ENCODE measurements around the gene LRRTM2.

LRRTM2 gene

DNA sequence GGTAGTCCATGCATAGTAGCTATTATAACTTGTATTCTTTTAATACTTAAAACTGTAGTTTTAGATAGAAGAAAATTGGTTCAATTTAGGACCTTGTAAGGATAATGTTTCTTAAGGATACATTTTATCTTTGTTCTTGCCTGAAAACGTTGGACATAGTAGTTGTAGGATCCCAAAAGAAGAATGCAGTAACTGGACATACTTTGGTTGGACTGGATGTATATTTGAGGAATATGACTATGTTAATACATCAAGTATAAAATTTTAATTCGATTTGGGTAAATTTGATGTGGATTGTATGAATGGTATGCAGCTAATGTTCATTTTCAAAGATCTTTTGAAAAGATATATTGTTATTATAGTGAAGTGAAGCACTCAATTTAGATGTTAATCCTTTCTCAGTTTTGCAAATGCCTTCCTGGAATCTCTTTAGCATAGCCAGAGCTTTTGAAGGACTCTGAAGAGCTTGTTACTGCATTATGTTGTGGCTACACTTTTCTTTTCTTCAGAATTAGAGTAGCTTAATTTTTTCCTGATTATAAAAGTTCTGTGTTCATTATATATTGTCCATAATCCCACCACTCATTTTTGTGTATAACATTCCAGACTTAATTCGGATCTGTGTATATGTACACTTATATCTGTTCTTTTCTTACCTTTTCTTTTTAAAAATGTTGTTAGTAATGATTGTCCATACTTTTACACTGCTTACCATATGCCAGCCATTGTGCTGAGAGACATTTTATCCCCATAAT, 41.2 kb downstream of the LRRTM2 start:
- no peak for DNase-seq

DNA sequence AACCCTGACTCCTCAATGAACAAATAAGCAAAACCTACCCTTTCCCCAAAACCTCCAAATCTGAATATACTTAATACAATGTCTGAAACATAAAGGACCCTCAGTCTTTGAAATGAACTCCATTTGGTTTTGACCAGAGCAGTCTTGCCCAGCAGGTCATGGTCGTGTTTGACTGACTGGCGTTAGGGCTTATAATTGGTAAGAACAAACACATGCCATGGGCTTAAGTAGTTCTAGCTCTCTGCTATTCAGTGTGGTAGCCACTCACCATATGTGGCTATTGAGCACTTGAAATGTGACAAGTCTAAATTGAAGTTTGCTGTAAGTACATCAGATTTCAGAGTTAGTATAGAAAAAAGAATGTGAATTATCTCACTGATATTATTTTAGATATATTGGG, 42.1 kb downstream of the LRRTM2 start:
- no peak for DNase-seq

DNA sequence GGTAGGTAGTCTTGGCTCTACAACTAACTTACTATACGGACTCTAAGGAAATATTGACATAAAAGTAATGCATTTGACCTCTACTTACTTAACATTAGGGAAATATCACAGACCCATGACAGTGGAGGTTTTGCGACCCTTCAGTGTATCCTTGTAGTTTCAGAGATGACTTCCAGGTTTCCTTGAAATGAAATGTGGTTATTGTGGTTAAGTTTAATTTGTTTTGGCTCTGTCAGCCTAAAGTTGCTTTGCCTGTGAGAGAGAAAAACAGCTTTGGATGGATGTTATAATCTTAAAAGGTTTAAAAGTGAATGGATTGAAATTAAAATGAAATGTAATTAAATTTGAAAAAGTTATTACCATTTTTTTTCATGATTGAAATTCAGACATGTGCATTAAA, 42.9 kb downstream of the LRRTM2 start:
- no peak for DNase-seq

GRCh38 chr5:138831703-138832102, 43.4 kb downstream of the LRRTM2 start:
- DNase-seq: no peak

GRCh38 chr5:138829341-138829740, 45.8 kb downstream of the LRRTM2 start:
- DNase-seq: no peak

GRCh38 chr5:138828556-138828955, 46.6 kb downstream of the LRRTM2 start:
- DNase-seq: no peak

GRCh38 chr5:138824924-138825863, 49.9 kb downstream of the LRRTM2 start:
- DNase-seq: no peak

GRCh38 chr5:138824516-138824915, 50.6 kb downstream of the LRRTM2 start:
- no peak for DNase-seq

DNA sequence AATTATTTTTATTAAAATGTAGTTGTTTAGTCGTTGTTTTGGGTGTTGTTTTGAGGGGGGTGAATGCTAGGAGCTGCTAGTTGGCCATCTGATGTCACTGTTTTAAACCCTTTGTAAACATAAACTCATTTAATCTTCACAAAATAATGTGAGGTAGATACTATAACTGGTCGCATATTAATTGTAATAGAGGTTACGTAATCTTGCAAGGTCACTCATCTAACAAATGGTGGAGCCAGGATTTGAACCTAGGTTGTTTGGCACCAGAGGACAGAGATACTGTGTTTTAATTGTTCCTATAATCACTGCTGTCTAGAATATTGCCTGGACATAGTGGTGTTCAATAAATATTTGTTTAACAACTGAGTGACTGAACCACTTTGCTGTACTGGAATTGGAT, 54.4 kb downstream of the LRRTM2 start:
- DNase-seq: no peak

- DNase-seq: no peak
Measured at GRCh38 chr5:138819081-138819480, 56.1 kb downstream of the LRRTM2 start.
